NOMO-1 treated with DMSO at 0.1 percent for 48 hours (cell line): ENCODE data around the gene ALKBH6.
"Not testable (repeated sequence)": the region's sequence is repeated elsewhere in the genome, so short reads cannot be mapped to it uniquely, and the experiment has no call there.

Experiments used
- DNase-seq: peaks from one replicate; lab custom pipeline; 2025; ENCODE audit not compliant: unreplicated experiment; lab: John Stamatoyannopoulos, UW

Gene ALKBH6

DNA sequence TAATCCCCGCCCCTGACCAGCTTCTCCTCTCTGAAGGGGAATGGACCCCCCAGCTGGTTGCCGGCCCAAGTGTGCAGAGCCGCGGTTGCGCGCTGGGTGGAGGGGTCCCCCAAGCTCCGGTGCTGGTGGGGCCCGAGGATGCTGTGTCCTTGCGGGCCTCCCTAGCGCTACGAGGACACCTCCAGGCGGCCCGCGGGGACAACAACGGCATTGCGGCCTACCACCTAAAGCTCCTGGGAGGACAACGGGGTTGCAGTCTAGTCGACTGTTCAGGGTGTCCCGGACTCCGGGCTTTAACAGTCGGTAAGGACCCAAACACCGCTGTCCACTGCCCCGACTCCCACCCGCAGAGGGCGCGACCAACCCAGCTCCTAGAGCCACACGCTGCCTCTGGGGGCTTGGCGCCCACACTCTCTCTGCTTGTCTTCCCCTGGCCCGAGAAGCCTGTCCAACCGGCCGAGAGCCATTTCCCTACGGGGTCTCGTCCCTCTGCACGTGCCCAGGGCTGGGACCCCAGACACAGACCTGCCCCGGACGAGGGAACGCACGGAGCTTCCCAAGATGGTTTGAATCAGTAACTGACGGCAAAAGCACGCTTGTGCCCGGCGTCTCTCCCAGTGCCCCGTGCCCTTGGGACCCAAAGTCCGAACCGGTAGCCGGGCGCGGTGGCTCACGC is 20.0 kb downstream of the ALKBH6 start:
- DNase-seq = no peak

DNA sequence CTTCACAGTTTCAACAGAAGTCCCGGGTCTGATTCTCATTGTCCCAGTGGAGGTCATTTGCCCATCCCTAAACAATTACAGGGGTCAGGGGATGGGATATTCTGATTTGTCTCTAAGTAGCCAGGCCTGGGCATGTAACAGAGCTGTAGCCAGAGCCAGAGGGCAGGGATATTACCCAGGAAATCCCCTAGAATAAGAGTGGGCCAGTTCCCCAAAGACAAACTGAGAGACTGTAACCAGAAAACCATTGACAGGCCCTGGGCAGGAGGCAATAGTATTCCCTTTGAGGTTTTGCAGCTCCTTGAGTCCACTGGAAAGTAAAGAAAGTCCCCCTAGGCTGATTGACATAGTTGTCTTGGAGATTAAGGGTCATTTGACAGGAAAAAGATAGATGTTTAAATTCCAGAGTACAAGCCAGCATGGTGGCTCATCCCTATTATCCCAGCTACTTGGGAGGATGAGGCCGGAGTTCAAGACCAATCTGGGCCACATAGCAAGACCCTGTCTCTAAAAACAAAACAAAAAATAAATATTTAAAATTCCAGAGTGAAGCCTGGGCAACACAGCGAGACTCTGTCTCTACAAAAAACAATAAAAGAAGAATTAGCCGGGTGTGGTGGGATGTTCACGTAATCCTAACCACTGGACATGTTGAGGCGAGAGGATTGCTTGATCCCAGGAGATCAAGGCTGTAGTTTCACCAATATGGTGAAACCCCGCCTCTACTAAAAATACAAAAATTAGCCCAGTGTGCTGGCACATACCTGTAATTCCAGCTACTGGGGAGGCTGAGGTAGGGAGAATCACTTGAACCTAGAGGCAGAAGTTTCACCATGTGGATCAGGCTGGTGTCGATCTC is 20.9 kb downstream of the ALKBH6 start:
- no peak for DNase-seq

DNA sequence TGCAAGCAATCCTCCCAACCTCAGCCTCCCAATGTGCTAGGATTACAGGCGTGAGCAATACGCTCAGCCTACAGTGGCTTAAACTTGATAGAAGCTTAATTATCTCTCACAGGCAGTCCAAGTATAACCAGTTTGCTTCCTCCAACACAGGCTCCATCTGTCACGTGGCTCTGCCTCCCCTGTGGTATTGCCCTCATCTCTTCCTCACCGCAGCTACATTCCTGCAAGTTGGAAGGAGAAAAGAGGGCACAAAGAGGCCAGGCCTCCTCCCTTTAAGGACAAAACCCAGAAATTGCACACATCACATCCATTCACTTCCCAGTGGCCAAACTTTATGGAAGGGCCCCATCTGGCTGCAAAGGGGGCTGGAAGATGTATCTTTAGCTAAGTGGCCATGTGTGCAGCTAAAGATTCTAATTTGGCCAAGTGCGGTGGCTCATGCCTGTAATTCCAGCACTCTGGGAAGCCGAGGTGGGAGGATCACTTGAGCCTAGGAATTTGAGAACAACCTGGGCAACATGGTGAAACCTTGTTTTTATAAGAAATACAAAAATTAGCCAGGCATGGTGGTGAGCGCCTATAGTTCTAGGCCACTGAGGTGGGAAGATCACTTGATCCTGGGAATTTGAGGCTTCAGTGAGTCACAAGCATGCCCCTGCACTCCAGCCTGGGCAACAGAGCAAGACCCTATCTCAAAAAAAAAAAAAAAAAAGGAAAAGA is 22.1 kb downstream of the ALKBH6 start:
- no peak for DNase-seq

DNA sequence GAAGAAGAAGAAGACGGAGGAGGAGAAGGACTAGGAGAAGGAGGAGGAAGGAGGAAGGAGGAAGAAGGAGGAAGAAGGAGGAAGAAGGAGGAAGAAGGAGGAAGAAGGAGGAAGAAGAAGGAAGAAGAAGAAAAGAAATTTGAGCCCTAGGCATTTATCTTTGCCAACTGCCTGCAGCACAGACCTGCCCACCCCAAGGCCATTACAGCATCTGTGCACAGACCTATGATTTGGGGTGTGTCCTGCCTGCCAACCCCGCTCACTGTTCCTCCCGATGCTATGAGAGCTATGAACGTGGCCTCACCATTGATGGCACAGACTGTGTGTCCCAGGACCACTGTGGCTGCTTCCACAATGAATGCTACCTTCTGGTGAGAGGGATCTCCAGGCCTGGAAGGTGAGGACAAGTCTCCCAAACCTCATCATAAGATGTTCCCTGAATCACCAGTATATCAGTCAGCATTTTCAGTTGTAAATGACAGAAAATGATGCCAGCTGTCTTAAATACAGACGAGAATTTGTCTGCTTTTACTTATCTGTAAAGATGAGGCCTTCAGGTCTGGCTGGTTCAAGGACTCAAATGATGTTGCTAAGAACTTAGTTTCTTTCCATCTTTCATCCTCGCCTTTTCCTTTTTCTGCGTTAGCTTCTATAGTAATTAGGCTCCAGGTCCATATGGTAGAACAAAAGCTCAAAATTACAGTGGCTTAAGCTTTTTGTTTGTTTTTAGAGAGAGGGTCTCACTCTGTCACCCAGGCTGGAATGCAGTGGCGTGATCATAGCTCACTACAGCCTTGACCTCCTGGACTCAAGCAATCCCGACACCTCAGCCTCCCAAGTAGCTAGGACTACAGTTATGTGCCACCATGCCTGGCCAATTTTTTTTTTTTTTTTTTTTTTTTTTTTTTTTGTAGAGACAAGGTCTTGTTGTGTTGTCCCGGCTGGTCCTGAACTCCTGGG is 23.0 kb downstream of the ALKBH6 start:
- DNase-seq = no peak

DNA sequence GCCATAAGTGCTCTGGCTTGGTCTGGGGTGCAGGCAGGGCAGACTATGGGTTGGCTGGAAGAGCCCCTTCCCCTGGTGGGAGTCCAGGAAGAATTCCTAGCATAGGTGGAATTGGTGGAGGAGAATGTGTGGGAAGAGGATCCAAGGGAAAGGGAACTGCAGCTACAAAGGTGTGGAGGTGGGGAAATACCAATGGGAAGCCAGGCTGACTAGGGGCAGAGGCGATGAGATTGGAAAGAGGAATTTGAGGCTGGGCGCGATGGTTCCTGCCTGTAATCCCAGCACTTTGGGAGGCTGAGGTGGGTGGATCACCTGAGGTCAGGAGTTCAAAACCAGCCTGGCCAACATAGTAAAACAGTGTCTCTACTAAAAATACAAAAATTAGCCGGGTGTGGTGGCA is 23.9 kb downstream of the ALKBH6 start:
- DNase-seq = no peak

DNA sequence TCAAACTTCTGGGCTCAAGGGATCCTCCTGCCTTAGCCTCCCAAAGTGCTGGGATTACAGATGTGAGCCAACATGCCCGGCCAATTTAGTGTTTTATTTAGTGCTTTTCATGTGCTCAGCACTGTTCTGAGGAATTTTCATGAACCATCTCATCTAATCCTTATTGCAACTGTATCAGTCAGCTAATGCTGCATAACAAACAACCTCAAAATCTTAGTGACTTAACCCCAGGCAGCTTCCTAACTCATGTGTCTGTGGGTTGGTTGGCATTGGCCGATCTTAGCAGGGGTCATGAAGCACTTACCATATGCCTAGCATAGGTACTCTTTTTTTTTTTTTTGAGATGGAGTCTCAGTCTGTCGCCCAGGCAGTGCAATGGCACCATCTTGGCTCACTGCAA is 25.2 kb downstream of the ALKBH6 start:
- DNase-seq = no peak

DNA sequence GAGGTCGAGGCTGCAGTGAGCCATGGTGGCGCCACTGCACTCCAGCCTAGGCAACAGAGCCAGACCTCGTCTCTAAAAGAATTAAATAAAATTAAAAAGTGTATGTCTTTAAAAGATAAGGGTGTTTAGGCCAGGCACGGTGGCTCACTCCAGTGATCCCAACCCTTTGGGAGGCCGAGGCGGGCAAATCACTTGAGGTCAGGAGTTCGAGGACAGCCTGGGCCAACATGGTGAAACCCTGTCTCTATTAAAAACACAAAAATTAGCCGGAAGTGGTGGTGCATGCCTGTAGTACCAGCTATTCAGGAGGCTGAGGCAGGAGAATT is 26.5 kb downstream of the ALKBH6 start:
- DNase-seq = no peak

DNA sequence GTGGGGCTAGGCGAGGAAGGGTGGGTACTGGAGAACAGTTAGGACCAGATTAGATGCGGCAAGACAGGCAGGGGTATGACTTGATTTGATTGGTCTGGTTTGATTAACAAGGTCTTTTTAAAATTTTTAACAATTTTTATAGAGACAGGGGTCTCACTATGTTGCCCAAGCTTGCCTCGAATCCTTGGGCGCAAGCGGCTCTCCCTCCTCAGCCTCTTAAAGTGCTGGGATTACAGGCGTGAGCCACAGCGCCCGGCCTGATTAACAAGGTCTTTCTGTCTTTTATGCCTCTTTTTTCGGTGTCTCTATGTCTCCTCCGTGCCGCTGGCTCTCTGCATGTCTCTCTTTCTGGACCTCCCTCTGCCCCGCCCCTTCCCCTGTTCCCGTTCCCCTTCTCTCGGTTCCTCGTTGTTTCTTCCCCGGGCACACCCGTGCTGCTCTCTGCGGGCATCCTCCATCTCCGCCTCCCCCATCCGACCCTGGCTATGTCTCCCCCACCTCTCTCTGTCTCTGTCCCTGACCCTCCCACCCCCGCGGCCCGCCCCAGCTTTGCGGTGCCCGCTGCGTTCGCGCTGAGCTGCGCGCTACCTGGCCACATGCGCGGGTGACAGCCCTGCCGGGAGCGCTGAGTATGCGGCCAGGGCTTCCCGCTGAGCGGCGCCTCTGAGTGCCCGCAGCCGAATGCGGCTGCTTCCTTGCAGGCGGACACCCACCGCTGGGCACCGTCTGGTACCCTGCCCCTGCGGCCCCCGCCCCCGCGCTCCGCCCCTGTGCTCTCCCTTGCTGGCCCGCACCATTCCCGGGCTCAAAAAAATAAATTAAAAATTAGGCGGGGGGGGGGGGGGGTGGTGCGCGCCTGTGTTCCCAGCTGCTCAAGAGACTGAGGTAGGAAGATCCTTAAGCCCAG is 27.1 kb downstream of the ALKBH6 start:
- DNase-seq = peak; percentile 75

DNA sequence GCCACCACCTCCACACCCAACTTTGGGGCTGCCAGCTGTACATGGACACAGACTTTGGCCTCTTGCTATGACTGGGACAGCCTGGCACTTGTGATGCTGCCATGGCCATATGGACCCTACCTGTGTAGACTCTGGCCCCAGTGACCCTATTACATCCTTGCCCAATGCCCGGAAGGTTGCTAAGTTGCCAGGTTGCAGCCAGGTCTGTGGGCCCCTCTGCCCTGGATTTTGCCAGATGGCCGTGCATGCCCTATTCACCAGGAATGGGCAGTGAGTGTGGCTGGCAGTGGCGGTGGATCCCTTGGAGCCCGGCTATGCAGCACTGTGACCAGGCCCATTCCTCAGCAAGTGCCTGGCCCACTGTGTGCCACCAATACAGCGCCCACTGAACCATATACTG is 27.9 kb downstream of the ALKBH6 start:
- no peak for DNase-seq

DNA sequence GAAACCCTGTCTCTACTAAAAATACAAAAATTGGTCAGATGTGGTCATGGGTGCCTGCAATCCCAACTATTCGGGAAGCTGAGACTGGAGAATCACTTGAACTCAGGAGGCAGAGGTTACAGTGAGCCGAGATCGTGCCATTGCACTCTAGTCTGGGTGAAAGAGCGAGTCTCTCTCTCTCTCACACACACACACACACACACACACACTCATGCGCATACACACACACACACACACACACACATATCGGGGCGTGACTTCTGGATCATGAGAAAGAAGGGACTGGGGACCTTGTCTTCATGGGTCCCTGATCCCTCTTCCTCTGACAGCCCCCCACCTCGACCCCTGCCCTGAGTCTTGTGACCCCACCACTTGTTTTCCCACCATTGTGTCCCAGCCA is 30.8 kb downstream of the ALKBH6 start:
- no peak for DNase-seq

DNA sequence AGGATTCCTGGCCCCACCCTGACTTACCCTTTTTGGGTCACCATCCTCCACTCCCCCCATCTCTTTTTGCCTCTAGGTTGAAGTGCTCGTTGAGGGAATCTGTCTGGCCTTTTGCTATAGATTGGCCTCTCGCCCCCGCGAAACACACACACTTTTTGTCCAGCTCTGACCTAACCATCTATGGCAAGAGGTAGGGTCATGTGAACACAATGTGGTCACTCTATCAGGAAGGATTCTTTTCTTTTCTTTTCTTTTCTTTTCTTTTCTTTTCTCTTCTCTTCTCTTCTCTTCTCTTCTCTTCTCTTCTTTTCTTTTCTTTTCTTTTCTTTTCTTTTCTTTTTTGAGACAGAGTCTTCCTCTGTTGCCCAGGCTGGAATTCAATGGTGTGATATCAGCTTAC is 33.0 kb downstream of the ALKBH6 start:
- not testable (repeated sequence) for DNase-seq

DNA sequence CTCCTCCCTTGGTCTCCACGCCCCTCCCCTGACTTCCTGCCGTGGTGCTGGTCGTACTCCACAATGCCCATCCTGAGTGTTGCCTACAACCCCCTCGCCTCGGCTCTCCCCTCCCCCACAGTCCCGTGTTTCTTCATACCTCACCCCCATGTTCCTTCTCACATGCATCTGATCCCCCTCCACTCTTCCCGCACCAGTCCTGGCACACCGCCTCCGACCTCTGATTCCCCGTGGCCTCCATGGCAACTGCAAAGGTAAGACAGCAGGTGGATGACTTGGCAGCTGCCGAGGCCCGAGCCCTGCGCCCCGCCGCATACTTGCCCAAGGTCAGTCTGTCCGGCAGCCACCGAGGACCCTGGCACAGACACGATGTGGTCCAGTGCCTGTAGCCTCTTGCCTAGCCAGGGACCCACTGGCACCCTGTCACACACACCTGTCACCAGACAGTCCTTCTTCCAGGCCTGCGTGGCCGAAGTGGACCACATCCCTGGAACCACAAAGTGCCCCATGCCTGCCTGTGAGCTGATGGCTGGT is 35.1 kb downstream of the ALKBH6 start:
- no peak for DNase-seq

DNA sequence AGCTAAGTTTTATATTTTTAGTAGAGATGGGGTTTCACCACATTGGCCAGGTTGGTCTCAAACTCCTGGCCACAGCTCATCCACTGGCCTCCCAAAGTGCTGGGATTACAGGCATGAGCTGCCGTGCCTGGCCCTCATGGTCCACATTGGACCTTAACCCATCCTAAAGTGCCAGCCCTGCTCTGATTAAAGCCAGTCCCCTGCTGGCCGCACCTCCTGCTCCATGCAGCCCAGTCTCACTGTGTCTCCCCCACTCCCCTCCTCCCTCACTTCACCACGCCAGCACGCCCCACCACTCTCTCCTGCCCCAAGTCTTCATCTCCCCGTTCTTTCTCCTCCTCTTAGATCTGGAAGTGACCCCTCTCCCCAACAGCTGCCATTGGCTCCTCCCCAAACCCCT is 35.7 kb downstream of the ALKBH6 start:
- no peak for DNase-seq

DNA sequence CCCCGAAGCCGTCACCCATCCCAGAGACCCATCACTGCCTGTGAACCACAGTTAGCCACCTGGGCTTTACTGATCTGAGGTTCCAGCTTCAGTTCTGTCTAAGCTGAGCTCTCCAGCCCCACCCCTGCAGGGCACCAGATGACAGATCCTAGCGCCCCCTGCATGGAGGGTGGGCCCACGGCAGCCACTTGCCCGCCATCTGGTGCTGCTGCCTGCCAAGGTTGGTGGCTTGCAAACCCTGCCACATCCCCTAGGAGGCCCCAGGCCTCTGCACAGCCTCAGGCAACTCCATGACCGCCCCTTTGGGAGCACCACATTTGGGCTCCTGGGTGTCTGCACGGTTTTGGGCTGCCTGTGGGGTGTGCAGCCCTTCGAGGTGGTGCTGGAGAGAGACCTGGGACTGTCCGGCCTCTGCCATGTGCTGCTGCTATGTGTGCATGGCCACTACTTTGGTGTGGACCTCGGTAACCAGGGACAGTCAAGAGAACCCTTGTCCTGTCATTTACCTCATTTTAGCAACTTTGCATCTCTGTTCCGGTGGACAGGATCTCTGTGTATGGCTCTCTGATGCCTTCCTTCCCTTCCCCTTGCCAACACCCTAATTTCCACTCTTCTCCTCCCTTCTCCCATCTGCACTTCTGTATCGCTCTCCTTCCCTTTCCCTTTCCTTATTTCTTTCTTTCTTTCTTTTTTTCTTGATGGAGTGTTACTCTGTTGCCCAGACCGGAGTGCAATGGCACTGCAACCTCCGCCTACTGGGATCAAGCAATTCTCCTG is 36.4 kb downstream of the ALKBH6 start:
- peak; percentile 11 for DNase-seq

DNA sequence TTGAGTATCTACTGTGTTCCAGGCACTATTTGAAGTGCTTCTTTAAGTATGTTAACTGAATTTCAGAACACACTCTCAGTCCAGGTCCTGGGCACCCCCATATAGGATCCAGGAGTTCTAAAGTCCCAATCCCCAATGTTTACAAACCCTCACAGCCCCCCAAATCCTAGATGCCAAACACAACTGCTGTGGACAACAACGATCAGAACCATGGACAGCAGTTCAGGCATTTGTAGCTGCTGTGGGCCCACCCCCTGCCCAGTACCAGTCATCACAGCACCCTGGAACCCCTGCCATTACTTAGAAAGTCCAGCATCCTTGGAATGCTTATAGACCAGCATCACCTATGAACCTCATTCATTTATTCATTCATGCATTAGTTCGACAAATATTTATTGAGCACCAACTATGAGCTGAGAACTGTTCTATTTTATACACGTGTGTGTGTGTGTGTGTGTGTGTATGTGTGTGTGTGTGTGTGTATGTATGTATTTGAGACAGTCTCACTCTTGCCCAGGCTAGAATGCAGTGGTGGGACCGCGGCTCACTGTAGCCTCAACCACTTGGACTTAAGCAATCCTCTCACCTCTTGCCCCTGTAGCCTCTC is 38.3 kb downstream of the ALKBH6 start:
- no peak for DNase-seq

DNA sequence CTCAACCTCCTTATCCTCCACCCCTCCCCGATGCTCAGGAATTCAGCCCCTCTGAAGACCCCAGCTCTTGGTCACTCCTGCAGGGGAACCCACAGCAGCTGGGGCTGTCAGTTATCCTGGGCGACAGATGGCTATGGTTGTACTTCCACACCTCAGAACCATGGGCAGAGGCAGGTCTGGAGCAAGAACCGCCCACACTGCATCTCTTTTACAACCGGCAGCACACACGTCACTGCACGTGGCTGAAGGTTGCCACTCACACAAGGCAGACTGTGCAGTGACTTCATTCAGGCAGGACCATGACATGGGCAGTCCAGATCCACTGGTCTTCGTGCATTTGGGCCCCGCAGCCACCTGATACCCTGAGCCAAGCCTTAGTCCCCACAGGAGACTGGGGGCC is 40.5 kb downstream of the ALKBH6 start:
- DNase-seq = no peak

DNA sequence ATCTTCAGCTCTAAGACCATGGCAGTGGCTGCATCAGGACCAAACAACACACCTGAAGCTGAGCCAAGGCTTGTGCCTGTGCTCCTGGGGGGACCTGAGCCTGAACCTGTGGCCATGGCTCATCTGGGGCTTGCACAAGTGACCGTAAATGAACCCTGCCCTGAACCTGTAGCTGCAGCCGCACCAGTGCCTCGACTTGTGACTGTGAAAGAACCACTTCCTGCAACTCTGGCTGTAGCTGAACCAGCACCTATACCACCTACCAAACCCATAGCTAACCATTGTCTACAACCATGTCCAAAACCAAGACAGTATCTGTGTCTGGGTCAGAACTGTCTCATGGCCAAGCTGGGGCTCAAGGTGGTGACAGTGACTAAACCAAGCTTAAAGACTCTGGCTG is 47.2 kb downstream of the ALKBH6 start:
- DNase-seq = no peak

DNA sequence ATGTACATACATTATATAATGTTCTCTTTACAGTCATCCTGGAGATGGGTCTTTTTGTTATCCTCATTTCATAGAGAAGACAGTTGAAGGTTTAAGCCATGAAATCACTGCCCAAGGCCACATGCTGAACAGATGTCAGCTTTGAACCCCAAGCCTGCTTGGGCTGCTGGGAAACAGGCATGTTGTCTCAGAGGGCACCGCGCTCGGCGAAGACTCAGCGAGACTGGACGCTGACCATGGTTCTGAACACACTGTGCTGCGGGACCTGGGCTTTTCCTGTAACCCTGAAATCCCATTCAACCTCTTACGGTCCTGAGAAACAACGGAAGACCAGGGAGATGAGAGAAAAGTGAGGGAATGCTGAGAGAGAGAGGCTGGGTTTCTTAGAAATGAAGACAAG is 50.5 kb downstream of the ALKBH6 start:
- DNase-seq = peak; percentile 26
